8988T (cell line): ENCODE measurements around the gene ADAM19.

Experiments
- DNase-seq: peaks from one replicate; pipeline ENCODE4 v3.0.0; 2011

ADAM19 gene

DNA sequence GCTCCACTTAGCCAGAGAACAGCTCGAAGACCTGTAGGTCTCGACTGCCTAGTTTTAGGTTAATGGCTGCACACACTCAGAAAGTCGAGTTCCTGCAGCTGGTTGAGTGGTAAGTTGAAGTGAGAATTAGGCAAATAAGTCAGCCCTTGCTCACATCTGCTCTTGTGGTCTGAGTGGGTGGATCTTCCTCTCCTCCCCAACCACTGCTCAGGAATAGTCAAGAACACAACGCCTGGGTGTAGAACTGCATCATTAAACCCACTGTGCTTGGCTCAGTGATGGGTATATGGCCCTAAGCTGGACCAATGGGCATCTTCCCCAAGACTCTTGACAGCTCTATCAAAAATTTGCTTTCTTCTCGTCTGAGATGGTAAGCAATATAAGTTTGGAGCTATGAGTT lies 20.9 kb upstream of the ADAM19 start:
- DNase-seq = no peak

DNA sequence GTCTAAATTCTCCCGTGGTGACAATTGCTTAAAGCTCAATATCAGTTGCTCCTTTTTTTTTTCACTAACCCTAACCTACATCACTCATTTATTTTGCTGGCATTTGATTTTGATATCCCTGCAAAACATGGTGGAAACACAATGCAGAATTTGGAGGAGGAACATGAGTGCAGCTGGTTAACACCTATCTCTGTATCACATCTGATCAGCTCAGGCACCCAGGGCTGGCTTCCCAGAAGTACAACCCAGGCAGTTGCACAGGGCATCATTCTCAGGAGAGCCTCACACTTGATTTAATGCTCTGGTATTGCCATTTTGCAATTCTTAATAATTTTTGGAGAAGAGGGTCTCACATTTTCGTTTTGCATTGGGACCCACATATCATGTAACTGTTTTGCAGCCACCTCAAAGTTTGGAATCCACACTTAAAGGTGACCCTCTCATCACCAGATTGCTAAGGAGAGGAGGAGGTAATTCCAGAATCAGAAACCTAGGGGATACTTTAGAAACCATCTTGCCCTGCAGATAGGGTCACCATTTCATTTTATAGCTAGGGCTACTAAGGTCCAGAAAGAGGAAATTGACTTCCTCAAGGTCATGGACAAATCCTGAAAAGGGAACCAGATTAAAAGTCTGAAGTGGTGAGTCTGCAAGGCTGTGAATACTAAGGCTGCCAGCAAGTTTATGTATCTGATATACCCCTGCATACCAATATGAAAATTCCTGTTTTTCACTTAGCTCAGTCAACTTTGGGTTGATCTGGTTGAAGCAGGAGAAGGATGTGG lies 19.3 kb upstream of the ADAM19 start:
- DNase-seq = no peak

DNA sequence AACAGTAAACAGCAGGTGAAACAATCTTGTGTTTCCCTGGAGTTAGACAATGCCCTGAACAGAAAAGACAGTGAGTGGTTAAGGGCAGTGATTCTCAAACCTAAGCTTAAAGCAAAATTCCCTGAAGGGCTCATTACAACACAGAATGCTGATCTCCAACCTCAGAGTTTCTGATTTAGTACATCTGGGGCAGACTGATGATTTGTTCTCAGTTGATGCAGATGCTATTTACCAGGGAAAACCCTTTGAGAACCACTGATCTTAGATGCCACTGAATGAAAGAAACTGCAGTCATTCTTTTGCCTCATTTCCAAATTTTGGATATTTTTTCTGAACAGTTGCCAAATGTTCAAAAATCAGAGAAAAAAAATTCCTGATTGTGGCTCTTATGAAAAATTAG lies 18.7 kb upstream of the ADAM19 start:
- DNase-seq = no peak

DNA sequence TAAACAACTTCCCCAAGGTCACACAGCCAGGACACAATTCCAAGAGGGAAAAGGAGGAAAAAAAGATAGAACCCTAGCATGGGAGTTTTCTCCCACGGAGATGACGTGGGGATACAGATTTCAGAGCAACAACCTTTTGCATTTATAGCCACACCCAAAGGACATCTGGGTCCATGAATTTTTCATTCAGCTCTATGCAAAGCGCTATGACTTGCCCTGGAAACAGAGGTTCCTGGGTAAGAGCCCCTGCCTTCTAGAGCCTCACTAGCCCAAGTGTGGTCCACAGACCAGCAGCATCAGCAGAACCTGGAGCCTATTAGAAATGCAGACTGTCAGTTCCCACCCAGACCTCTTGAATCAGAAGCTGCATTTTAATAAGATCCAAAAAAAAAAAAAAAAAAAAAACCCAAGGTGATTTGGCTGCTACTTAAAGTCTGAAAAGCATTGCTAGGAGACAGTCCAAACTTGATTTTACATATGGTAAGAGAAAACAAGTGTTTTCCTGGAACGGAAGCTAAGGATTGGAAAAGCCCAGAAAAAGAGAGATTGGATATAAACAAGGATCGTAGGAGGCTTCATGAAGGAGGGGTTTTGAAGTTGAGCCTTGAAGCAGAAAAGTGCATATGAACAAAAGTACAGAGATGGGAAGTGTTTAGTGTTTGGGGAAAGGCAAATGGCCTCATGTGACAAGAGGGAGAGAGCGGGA lies 17.6 kb upstream of the ADAM19 start:
- no peak for DNase-seq

DNA sequence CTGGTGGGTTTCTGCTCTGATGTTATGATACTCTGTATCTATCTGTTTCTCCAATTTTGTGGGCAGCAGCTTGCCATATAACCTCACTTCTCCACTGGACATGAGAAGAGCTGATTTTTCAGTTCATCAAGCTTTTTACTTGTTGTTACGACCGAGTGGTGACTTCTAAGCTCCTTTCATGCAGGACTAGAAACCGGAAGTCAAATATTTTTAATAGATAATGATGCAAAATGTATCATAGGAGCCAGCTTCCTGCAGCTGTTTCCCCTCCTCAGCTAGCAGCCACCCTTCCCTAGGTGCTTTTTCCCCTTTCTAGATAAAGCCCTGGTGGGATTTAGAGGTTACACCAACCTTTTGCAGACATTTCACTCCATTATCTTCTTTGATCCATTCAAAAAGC lies 17.0 kb upstream of the ADAM19 start:
- DNase-seq = no peak

DNA sequence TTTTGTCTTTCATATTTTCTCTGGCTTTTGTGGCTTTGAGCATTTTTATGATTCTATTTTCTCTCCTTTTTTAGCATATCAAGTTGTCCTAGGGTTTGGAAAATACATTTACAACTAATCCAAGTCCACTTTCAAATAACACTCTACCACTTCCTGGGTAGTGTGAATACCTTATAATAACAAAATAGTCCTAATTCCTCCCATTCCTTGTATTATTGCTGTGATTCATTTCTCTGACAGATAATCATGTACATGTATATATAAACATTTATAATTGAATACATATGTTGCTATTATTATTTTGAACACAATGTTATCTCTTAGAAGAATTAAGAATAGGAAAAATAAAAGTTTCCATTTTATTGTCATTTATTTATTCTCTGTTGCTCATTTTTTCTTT lies 14.9 kb upstream of the ADAM19 start:
- DNase-seq = no peak

DNA sequence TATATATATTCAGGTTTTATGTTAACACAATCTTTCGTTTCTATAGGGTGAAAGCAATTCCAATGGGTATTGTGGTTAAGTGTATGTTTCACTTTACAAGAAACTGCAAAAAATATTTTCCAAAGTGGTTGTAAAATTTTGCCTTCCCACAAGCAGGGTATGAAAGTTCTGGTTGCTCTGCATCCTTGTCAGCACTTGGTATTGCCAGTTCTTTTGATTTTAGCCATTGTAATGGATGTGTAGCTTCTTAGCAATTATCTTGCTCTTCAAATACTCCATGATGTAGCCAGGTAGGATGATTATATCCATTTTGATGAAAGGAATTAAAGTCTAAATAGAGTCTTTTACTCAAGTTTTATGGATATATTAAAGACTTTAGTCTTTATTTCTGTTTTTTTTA lies 9.1 kb upstream of the ADAM19 start:
- DNase-seq = no peak

DNA sequence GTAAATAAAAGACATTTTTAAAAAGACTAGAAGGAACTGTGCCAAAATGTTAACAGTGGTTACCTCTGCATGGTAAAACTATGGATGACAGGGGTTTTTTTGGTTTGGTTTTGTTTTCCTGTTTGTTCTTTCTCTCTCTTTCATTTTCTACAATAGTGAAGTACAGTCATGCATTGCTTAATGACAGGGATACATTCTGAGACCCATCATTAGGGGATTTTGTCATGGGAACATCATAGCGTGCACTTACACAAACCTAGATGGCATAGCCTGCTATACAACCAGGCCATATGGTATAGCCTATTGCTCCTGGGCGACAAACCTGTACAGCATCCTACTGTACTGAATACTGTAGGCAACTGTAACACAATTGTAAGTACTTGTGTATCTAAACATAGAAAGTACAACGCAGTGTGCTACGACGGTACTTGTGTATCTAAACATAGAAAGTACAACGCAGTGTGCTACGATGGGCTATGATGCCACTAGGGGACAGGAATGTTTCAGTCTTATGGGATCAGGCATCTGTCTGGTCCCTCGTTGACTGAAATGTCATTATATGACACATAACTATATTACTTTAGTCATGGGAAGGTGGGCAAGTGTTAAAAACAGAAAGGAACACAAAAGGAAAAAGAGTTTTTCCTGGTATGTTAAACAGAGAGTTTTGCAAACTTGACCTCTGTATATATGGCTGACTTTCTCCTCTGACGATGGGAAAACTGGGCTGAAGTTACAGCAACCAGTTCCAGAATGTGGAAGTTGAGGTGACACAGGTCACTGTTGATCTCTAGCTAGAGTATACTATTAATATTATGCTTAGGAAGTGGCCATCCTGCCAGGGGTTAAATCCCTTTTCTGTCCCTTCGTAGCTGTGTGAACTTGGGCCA lies 7.4 kb upstream of the ADAM19 start:
- DNase-seq = no peak

DNA sequence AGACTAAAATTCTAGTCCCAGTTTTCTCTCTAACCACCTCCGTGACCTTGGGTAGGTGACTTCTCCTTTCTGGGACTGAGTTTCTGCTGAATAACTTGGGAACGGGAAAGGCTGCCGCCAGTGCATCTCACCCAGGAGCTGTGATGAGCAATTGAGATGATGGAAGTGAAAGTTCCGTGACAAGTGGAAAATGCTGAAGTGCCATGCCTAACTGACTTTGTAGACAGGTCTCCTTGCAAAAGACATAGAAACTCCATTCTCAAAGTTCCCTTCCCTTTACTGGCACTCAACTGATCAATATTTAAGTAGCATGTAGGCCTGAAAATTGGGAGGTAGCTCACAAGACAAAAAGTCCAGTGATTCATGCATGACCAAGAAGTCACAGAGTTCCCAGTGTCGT lies 6.3 kb upstream of the ADAM19 start:
- no peak for DNase-seq

DNA sequence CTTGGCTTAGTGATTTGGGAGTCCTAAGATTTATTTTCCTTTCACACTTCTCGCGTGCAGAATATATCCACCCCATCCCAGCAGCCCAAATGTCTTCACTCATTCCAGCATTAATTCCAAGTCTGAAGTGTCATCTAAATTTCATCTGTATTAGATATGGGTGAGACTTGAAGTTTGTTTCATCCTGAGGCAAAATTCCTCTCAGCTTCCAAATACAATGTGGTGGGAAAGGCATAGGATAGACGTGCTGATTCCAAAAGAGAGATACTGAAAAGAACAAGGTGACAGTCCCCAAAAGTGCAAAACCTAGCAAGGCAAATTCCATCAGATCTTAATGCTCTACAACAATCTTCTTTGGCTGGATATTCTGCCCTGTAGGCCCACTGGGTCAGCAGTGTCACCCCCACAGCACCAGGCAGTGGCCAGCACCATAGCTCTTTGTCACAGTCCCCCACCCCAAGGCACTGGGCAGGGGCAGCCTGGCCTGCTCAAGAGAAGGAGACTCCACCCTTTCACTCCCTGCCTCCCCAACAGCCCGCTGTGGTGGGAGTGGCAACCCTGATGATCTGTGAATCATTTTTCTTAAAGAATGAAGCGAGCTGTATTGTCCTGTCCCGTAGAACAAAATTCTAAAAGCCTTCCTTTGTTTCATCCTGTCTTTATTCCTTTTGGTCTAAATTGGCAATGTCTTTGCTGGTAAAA lies 2.7 kb upstream of the ADAM19 start:
- DNase-seq = no peak

DNA sequence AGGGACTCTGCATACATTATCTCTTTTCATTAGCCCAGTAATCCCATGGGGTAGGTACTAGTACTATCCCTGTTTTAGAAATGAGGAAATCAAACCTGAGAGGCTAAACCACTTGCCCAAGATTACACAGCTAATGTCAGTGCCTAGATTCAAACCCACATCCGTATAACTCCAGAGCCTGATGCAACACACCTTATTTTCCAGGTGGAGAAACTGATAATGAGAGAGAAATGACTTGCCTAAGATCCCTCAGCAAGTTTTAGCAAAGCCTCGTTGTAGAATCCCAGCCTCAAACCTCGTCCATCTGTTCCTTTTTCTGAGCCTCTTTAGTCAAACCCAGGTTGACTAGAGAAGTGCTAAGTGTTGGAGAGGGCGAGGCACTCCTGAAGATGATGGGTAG lies 1.1 kb upstream of the ADAM19 start:
- DNase-seq = no peak

DNA sequence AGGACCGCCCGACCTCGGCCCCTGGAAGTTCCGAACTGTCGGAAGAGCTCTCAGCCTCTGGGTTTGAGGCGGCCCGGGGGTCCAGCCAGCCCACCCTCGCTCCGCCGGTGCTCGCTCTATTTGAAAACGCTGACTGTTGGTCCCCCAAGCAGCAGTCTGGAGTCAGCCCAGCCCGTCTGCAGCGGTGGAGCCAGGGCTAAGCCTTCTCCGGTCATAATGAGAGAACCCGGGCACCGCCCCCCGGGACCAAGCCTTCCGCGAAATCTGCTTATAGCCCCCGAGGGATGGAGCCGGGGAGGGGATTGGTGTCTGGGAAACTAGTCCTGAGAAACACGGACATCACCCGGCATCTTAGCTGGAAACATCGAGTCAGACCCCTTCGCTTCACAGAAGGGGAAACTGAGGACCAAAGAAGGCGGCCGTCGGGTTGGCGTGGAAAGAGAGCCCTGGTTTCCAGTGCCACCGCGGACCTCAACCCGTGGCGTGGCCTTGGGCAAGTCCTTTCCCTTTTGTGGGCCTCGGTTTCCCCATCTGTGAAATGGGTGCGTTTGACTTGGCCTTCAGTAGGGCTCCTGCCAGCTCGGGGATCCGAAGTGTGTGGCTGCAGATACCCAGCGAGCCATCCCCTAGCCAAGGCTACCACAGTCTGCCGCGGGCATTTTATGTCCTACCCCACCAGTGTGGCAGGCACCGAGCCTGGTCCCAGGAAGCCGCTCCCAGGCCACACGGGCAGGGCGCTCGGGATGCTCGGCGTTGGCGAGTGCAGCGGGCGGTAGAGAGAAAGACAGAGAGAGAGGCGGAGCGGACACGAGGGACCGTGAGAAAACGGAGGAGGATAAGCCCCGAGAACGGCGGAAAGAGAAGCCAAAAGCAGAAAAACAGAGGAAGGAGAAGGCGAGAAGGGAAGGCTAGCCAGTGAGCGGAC lies 857 bp downstream of the ADAM19 start:
- no peak for DNase-seq

DNA sequence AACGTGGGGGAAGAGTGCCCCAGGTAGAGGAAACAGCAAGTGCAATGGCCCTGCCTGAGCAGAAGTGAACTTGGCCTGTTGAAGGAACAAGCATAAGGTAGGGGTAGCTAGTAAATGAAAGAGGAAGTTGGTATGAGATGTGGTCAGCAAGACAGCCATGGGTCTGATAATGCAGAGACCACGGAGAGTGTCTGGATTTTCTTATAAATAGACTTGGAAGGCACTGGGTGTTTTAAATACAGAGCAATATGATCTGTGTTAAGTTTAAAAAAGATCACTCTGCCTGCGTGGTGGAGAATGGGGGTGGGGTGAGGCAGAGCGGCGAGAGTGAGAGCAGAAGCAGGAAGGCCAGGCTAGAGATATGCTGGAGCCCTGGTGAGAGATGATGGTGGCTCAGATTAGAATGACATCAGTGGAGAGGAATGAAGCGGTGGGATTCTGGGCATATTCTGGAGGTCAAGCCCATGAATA lies 4.2 kb downstream of the ADAM19 start:
- no peak for DNase-seq

DNA sequence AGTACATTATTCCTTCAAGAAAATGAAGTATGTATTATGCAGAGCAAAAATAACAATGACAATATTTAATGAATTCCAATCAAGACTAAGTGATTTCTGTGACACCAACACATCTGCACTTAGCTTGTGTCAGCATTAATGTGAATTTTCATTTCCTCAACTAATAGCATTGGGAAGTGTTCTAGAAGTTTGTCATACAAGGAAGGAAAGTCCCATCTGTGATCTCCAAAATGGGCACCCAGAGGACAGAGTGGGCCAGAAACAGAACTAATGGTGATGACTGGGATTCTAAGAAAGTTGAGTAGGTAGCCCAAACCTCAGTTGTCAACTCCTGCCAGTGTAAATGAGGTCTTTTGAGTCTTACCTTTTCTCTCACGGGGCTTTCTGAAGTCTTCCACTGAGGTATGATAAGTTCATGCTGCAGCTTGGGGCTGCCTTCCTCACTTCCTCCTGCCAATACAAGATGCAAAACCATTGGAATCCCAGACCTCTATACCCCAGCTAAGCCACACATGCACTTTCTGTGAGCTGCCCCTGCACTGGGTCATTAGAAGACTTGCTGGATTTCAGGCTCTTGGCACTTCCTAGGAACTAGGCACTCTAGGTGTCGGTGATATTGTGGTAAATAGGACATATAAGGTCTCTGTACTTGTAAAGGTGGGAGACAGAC lies 4.9 kb downstream of the ADAM19 start:
- DNase-seq = no peak

DNA sequence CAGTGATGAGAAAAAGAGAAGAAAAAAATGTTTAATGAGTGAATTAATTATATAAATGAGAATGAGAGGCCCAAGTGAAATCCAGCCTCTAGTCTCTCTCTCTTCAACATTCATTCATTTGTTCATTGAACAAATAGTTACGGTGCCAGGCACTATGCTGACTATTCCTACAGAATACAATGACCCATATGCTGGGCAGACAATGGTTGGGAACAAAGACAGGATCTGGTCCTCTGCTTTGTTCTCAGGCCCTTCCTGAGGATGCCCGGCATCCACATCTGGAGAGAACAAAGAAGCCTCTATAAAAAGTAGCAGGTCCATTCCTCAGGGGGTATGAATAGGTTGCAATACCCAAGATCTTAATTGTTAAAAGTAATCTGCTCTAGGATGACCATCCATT lies 6.9 kb downstream of the ADAM19 start:
- DNase-seq = no peak

DNA sequence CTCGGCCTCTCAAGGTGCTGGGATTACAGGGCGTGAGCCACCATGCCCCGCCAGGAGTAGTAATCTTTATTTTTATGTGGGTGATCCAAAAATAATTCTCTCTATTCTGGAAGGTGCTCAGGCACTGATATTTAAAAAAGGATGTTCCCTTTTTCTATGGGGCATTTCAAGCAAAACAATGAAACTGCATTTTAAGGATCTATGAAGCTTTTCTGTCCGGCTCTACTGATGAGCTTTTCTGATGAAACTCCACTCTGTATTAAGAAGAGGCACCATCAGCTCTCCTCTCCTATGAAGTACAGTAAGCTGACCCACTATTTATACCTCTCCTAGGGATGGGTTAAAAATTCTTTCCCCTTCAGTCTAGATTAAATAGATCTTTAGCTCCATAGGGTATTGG lies 7.4 kb downstream of the ADAM19 start:
- DNase-seq = no peak

DNA sequence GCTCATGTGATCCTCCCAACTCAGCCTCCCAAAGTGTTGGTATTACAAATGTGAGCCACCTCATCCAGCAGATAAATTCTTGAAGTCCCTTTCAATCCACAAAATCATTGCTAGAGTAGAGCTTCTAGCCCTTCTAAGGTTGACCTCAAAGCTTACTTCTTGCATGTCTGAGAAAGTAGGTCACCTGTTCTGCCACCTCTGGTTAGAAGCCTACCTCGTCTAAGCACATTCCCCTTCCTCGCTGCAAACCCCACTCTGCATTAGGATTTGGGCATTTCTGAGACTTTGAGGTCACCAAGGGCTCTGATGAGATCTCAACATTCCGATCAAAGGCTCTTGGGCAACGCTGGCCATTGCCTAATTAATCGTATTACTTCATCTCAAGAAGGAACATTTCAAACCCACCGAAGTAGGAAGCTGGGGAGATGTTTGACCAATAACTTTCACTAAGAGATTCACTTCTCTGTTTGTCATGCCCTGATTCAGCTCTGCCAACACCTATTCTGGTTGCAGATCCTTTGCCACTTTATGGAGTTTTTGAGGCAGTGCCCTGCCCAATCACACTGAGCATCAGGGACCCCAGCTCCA lies 8.6 kb downstream of the ADAM19 start:
- DNase-seq = no peak

DNA sequence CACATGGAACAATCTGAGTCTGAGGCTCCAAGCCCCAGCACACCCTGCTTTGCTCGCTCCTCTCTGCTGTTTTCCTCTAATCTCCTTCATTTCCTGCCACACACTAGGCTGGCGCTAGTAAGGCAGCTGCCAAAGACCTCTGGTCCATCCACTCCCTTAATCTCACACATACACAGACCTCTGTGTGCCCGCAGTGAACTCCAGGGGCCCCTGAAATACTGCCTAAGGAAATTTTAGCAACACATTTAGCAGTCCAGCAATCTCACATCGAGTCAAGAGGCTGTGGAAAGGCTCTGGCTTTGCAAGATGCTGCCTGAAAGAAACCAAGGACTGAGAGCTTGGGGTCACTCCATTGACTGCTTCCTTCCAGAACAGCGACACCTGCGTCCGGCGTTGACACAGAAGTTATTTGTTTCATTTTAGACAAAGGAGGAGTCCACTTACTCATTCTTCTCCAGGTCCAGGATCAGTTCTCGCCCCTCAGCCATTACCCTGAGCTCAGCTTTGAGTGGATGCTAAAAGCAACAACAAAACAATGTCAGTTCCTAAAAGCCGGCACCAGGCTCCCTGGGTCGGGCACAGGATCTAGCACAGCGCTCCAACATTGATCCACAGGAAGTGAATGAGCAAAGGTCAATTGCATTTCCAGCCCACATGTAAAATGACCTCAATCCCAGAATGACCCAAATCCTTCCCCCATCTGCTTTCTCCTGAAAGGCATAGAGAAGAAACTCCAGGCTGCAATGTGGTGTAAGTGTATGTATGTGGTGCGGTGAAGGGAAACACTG lies 11.5 kb downstream of the ADAM19 start:
- no peak for DNase-seq

DNA sequence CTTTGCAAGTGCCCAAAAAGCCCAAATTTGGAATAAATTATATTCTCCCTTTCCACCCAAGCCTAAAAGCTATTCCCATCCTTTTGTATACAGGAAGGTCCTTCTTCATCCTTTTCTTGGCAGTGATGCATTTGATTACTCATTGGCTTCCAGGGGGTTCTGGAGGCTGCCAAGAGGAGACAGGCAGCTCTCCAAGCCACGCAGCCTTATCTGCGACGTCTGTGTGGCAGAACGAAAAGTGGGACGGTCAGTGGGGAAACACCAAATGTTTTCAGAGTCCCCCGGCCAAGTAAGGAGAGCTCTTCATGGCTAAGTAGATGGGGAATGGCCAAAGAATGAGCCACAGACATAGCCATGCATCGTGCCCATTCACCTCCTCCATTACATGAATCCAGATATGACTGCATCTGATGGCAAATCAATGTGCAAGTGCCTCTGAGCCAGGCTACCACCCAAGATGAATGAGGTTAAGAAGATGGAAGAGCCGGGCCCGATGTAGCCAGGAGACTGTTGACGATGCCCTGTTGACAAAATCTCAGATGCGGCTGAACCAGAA lies 12.1 kb downstream of the ADAM19 start:
- DNase-seq = no peak
